Stomach smooth muscle (tissue), 2 donors: ENCODE measurements around the gene FAM72B.
"Not testable (repeated sequence)": the region's sequence is repeated elsewhere in the genome, so short reads cannot be mapped to it uniquely, and the experiment has no call there.

Experiments used
- H3K27ac ChIP-seq: one replicate; pipeline ENCODE4 v1.7.0; 2013; ENCODE audit warnings: mild to moderate bottlenecking, low read length, inconsistent platforms
- H3K27me3 ChIP-seq, 2 donors: one replicate each; pipeline ENCODE4 v1.7.0; 2013; ENCODE audit warnings: low read length in 2 of 2; ENCODE audit not compliant: insufficient read depth in 2 of 2, control insufficient read depth in 1 of 2
- H3K36me3 ChIP-seq, 2 donors: one replicate each; pipeline ENCODE4 v1.7.0; 2013; ENCODE audit warnings: low read length in 2 of 2; ENCODE audit not compliant: control insufficient read depth in 2 of 2, insufficient read depth in 2 of 2
- H3K4me1 ChIP-seq: one replicate; pipeline ENCODE4 v1.7.0; 2013; ENCODE audit warnings: low read length; ENCODE audit not compliant: control insufficient read depth, insufficient read depth
- H3K4me3 ChIP-seq, 2 donors: one replicate each; pipeline ENCODE4 v1.7.0; 2013; ENCODE audit warnings: low read length in 2 of 2
- H3K9ac ChIP-seq, 2 donors: one replicate each; pipeline ENCODE4 v1.7.0; 2013; ENCODE audit warnings: low read length in 2 of 2, mild to moderate bottlenecking in 1 of 2
- H3K9me3 ChIP-seq, 2 donors: one replicate each; pipeline ENCODE4 v1.7.0; 2013; ENCODE audit warnings: low read length in 2 of 2; ENCODE audit not compliant: control insufficient read depth in 2 of 2
- donor health status: healthy.
- donor health status: Pancreatic carcinoma.

The FAM72B gene

DNA sequence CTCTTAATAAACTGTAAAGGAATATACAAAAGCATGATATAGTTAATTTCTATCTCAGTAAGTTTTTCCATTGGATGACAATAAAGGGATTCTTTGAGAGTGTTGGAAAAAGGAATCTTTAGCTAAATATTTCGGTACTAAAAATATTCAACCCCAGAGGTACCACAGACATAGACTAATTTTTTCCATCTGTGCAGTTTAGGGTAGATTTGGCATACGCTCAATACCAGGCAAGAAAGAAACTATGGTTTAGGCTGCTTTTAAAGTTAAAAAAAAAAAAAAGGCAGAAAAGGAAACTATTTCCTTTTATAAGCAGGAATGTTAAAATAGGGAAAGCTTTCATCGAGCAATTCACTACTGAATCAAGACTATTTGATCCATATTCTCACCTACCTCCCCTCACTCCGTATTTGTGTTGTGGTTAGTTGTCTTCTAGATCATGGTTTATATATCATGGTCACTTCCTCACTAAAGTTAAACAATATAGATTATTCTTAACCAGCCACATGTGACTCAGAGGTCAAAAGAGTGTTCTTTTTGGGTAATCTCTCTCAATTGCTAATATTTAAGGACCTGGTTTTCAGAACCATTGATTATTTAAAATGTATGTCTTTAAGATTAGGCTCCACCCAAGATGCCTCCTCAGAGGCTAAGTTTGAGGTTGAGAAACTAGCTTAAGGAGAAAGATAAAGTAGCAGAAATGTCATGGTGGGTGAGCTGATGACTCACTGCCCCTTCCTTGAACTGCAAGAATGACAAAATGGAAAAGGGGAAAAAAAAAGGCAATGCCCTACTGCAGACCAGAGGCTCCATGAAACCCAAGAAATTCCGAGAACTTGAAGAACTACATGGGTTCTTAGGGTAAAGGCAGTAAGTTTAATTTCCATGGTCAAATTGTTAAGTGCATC lies 20.0 kb downstream of the FAM72B start:
- not testable (repeated sequence) for H3K4me3 ChIP-seq, H3K36me3 ChIP-seq, H3K4me1 ChIP-seq, H3K27me3 ChIP-seq, H3K9me3 ChIP-seq, H3K27ac ChIP-seq, H3K9ac ChIP-seq

DNA sequence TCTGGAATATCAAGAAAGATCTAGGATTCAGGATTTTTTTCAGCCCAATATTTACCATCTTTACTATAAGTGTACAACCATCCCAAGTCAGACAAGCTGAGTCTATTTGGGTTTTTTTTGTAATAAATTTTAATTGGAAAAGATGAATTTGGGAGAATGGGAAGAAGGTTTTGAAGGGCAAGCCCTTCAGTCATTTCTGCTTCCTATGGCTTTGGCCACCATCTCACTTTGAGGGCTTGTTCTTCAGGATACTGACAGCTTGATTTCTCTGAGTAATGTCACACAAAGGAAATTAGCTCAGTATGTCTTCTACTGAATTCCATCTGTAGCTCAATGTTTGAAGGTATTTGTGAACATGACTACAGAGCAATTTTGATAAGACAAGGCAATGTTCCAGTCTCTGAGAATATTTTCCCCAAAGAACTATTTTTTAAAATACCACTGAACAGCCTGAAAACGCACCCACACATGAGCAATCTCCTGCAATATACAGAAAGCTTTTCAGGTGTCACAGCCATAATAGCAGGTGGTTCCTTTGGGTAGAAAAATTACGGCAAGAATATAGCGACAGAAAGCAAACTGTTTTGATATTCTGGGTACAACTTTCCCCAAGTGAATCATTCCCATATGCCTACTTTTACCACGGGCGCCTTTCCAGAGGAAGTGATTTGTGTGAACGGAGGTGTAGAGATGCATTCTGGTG lies 22.8 kb downstream of the FAM72B start:
- not testable (repeated sequence) for H3K27me3 ChIP-seq, H3K9me3 ChIP-seq, H3K9ac ChIP-seq, H3K36me3 ChIP-seq, H3K4me1 ChIP-seq, H3K27ac ChIP-seq, H3K4me3 ChIP-seq

DNA sequence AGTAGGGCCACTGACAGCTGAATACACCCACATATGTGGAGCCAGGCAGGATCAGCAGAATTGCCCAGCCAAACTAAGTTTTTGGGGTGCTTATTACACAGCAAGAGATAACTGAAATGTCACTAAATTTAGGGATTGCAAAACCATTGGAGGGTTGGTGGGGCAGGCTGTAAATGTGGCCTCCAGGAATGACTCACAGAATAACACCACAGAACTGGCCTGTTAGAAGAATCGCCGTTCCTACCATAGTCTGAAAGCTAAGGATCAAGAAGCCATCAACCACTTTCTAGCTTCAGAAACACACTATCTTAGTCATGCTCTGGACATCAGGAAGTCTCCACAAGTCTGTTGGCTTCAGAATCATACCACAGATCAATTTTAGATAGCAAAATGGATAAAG lies 24.0 kb downstream of the FAM72B start:
- not testable (repeated sequence) for H3K4me3 ChIP-seq, H3K9me3 ChIP-seq, H3K27me3 ChIP-seq, H3K36me3 ChIP-seq, H3K27ac ChIP-seq, H3K4me1 ChIP-seq, H3K9ac ChIP-seq

DNA sequence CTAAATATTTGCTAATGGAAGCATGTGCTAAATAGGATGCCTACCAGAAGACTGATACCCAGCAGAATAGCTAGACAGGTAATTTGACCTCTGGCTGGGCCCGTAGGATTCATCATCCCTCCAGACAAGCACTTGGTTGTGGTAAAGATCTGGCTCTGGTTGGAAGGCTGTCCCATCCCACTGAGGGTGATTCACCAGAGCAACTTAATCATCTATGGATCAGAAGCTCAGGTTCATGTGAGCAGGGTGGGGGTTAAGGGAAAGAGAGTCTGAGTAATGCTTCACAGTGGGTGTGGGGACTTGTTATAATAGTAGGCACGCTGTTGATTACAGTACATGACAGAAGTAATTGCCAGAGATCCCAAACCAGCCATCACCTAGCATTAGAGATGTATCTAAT lies 26.5 kb downstream of the FAM72B start:
- H3K9me3 ChIP-seq, H3K4me1 ChIP-seq, H3K27me3 ChIP-seq, H3K36me3 ChIP-seq, H3K9ac ChIP-seq, H3K27ac ChIP-seq, H3K4me3 ChIP-seq: not testable (repeated sequence)

DNA sequence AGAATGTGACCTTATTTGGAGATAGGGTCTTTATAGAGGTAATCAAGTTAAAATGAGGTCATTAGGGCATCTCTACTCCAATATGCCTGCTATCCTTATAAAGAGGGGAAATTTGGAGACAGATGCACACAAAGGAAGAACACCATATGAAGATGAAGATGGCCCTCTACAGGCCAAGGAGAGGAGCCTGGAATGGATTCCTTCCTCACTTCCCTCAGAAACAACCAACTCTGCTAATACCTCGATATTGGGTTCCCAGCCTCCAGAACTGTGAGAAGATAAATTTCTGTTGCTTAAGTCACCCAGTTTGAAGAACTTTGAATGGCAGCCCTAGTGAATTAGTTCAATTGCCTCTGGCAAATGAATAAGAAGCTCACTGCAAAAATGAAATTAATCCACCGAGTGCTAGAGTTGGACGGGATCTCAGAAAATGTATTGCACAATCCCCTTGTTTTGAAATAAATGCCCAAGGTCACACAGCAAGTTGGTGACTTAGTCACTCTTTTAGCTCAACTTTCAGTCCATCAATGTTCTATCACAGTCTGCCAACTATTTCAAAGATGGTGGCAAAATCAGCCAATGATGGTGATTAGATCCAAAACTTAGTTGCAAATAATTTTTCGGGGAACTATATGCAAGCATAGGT lies 27.1 kb downstream of the FAM72B start:
- not testable (repeated sequence) for H3K4me3 ChIP-seq, H3K9ac ChIP-seq

DNA sequence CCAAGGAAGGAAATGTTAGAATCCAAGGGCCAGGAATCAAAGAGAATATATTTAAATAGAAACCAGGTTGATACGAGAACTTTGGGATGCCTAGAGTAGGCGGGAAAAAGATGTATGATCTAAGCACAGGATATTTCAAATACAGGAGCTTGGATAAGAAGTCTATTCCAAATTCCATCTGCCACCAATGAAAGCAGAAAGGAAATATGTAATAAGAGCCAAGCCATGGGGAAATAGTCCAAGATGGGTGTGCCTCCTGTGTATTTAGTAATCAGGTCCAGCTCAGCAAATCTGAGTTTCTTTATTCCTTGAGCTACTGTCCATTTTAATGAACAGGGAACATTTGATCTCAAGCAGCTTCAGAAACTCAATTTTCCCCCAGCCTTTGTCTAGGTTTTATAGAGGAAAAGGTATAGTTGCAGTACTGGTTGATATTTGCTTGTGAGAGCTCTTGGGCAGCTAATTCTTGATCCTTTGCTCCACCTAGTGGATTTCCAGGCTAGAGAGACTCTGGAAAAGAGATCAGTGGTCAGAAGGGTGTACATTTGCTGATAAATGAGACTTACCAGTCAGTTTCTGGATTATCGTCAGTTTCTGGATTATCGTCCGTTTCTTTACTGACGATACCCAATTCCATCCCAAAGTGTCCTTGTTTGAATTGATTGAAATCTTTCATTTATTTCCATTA lies 28.3 kb downstream of the FAM72B start:
- H3K9me3 ChIP-seq, H3K27me3 ChIP-seq, H3K4me3 ChIP-seq, H3K9ac ChIP-seq, H3K4me1 ChIP-seq, H3K36me3 ChIP-seq, H3K27ac ChIP-seq: not testable (repeated sequence)

More for the DNA sequence above, 27.1 kb downstream of the FAM72B start:
- H3K9me3 ChIP-seq, H3K27ac ChIP-seq, H3K36me3 ChIP-seq, H3K4me1 ChIP-seq, H3K27me3 ChIP-seq: not testable (repeated sequence)

DNA sequence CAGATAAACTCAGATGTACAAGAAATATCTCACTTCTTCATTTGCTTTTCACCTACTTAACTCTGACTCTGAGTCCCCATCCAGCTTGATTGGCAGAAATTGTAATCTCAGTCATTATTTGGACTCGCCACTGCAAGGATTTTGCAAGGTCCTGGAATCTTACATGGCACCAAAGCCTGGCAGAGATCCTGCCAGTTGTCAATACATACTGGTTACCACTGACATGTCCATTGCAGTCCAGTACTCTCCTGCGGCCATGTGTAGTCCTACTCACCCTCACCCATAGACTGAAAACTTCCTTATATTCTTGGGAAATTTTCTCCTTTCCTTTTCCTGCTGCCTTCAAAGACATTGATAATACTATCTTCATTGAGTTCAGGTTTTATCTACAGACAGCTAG lies 29.3 kb downstream of the FAM72B start:
- H3K27me3 ChIP-seq, H3K9ac ChIP-seq, H3K36me3 ChIP-seq, H3K4me1 ChIP-seq, H3K27ac ChIP-seq, H3K4me3 ChIP-seq, H3K9me3 ChIP-seq: not testable (repeated sequence)

DNA sequence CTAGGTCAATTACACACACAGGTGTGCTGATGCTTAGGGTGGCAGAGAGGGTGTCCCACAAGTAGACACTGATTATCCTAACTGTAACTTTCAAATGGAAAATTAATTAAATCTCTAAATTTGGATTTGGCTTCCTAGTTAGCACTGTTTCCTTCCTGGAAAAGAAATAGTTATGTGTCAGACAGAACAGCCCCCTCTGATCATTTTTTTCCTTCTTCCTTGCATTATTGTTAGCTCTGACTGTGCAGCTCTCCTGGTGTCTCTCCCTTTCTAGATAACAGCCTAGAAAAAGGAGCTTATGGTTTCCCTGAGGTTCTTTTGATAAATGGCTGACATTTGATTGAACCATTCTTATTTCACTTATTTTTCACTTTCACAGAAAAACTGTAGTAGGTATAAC lies 31.4 kb downstream of the FAM72B start:
- H3K36me3 ChIP-seq, H3K27me3 ChIP-seq, H3K4me1 ChIP-seq, H3K9me3 ChIP-seq, H3K9ac ChIP-seq, H3K27ac ChIP-seq, H3K4me3 ChIP-seq: not testable (repeated sequence)

DNA sequence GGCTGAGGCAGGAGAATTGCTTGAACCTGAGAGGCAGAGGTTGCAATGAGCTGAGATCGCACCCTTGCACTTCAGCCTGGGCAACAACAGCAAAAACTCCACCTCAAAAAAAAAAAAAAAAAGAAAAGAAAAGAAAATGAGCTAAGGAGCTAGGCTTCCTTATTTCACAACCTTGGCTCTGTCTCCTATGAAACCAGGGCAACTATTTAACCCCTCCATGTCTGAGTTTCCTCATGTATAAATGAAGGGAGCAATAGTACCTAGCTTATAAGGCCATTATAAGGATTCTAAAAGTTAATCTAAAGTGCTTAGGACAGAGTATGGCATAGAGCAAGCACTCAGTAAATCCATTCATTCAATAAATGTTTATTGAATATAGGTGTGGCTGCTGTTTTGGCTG lies 32.8 kb downstream of the FAM72B start:
- not testable (repeated sequence) for H3K27me3 ChIP-seq, H3K36me3 ChIP-seq, H3K9me3 ChIP-seq, H3K4me1 ChIP-seq, H3K4me3 ChIP-seq, H3K27ac ChIP-seq, H3K9ac ChIP-seq

DNA sequence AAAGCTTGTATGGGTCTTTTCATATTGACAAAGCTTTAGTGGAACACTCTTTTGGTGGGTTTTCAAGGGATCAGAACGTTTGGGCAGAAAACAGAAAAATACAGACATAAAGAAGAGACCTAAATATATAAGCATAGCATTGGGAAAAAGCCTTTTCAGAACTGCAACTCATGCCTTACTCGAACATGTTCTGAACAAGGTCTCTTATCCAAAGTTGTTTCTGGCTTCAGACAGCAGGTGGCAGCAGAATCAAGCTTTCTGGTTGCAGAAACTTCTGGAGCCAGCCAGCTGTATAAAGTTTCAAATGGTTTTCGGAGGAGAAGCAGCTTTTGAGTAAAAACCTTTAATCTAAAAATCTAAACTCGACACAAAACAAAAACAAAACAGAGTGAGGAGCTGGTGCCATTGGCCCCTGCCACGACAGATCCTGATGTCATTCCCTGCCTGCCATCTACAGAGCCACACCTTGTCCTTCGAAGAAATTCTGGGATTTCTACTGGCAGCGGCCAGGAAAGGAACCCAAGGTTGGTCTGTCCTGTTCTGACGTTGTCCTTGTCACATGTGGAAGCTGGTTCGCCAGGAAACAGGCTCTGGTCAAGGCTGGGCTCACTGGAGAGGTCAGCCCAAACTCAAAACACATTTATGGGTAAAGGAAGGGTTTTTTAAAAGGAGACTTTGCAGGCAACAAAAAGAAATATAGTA lies 35.5 kb downstream of the FAM72B start:
- H3K9me3 ChIP-seq, H3K4me3 ChIP-seq, H3K27me3 ChIP-seq, H3K36me3 ChIP-seq, H3K4me1 ChIP-seq, H3K9ac ChIP-seq, H3K27ac ChIP-seq: not testable (repeated sequence)
